ENCODE measurements around the gene SLC25A13. TPM values are rescaled to one million over a fixed set of nuclear protein-coding genes. Genes with fewer than 3 reads are reported as not detected.

The SLC25A13 gene
- total RNA-seq, 1 experiment from 2014 or later = 71.7 TPM

GRCh38 chr7:96075510-96076349, 246.2 kb downstream of the SLC25A13 start:
- Histone ChIP-seq H2BK20ac (ENCODE audit: low read depth, low read length, poor library complexity, severe bottlenecking) (no peak overlapping the region), H2BK5ac (ENCODE audit: insufficient read length, low read length) (no peak overlapping the region), H3K4ac (ENCODE audit: low read depth, low read length) (no peak overlapping the region), H3K79me2 (ENCODE audit: insufficient read depth, low read length) (no peaks in the 10 kb centered on the region), H4K5ac (ENCODE audit: insufficient read length, low read depth, low read length) (no peak overlapping the region), H3K4me2 (ENCODE audit: insufficient read depth, insufficient read length, low read length) (peak overlapping the region; percentile 97), H2AK5ac (ENCODE audit: insufficient read length, low read length) (no peak overlapping the region), H4K91ac (ENCODE audit: insufficient read length, low read depth, low read length) (no peak overlapping the region), H2BK15ac (ENCODE audit: low read depth, low read length) (no peak overlapping the region), H3K23me2 (ENCODE audit: insufficient read length, low read depth, low read length, poor library complexity, severe bottlenecking) (peaks cover 8% of the 10 kb centered on the region), H3K18ac (ENCODE audit: insufficient read length, low read depth, low read length) (no peak overlapping the region), H3K79me1 (ENCODE audit: insufficient read depth, low read depth, low read length, poor library complexity, severe bottlenecking) (no peaks in the 10 kb centered on the region), H3K4me1 (ENCODE audit: insufficient read depth, low read length) (no peaks in the 10 kb centered on the region), H3K27ac (ENCODE audit: insufficient read length, low read depth, low read length) (no peak overlapping the region), H3K9ac (ENCODE audit: extremely low read depth, insufficient read length, low read length) (no peak overlapping the region), H3K27me3 (ENCODE audit: insufficient read depth, low read length) (peaks cover 3% of the 10 kb centered on the region; the same call in 1 of the 2 replicates), H2BK12ac (ENCODE audit: insufficient read length, low read depth, low read length) (no peak overlapping the region), H3K56ac (ENCODE audit: insufficient read length, low read depth, low read length) (no peak overlapping the region), H4K20me1 (ENCODE audit: control insufficient read depth, insufficient read depth, insufficient read length) (no peaks in the 10 kb centered on the region), H3T11ph (ENCODE audit: low read length) (no peak overlapping the region), H4K8ac (replicated peaks; ENCODE audit: insufficient read length, low read depth, low read length) (no peak overlapping the region), H3K23ac (ENCODE audit: insufficient read length, low read depth, low read length) (no peak overlapping the region), H2BK120ac (ENCODE audit: low read depth, low read length, poor library complexity, severe bottlenecking) (no peak overlapping the region), H3K14ac (ENCODE audit: insufficient read depth, low read length) (no peak overlapping the region), H2AFZ (ENCODE audit: low read length) (no peak overlapping the region), H3K9me3 (ENCODE audit: control insufficient read depth, low read depth, low read length) (no peaks in the 10 kb centered on the region)
- peak; percentile 68 for DNase-seq
- Mint-ChIP-seq H3K9me3 (no peaks in the 10 kb centered on the region), H3K36me3 (ENCODE audit: insufficient read depth in 1 of 3, low read depth in 3 of 3) (no peaks in the 10 kb centered on the region), H3K27me3 (ENCODE audit: low read depth) (peaks cover 20% of the 10 kb centered on the region), H3K4me1 (peaks cover 12% of the 10 kb centered on the region in 2 experiments; a peak in 3 of 4 replicates), H3K27ac (no peak overlapping the region; a peak in 1 of 7 replicates), H3K4me3 (peak overlapping the region; percentile 78 to 88)
- TF ChIP-seq CTCF (conservative IDR thresholded peaks at IDR 0.05) = peak; percentile 89
- WGBS (ENCODE audit: extremely low coverage, insufficient read length, low lambda C conversion rate) = no CpG with 5 or more reads among the region's 47 CpGs

Measured in H9 (cell line).